Endothelial cell (in vitro differentiated cells): ENCODE data around the gene ERMP1. TPM values are rescaled to one million over a fixed set of nuclear protein-coding genes. Genes with fewer than 3 reads are reported as not detected.
A peak's percentile ranks its signal among the peaks of the same experiment; 100 is the strongest.

Source experiments
- DNase-seq: peaks from one replicate; pipeline ENCODE4 v3.0.0; 2021; ENCODE audit warnings: low spot score
- H3K27ac Mint-ChIP-seq: one replicate; pipeline ENCODE4 v1.8.0; 2021; ENCODE audit warnings: mixed read lengths, inconsistent platforms; ENCODE audit not compliant: unreplicated experiment
- H3K27me3 Mint-ChIP-seq: one replicate; pipeline ENCODE4 v1.8.0; 2021; ENCODE audit warnings: mild to moderate bottlenecking, moderate library complexity, mixed read lengths, inconsistent platforms; ENCODE audit not compliant: unreplicated experiment
- H3K36me3 Mint-ChIP-seq: one replicate; pipeline ENCODE4 v1.8.0; 2021; ENCODE audit warnings: mild to moderate bottlenecking, low read depth, mixed read lengths, inconsistent platforms; ENCODE audit not compliant: unreplicated experiment
- H3K4me1 Mint-ChIP-seq: one replicate; pipeline ENCODE4 v1.8.0; 2021; ENCODE audit warnings: mild to moderate bottlenecking, mixed read lengths, inconsistent platforms; ENCODE audit not compliant: unreplicated experiment
- H3K4me3 Mint-ChIP-seq: one replicate; pipeline ENCODE4 v1.8.0; 2021; ENCODE audit warnings: mild to moderate bottlenecking, mixed read lengths, inconsistent platforms; ENCODE audit not compliant: unreplicated experiment
- H3K9me3 Mint-ChIP-seq: one replicate; pipeline ENCODE4 v1.8.0; 2021; ENCODE audit warnings: mixed read lengths, inconsistent platforms; ENCODE audit not compliant: unreplicated experiment
- total RNA-seq: library from RNA; stranded (reverse); fragmentation: NEBNext Ultra II Directional; extraction: Animal tissue kit (Norgen Biotek cat#: 25700); gene quantifications from one replicate; pipeline ENCODE4 v1.2.1, GENCODE V29; 2021; ENCODE audit not compliant: unreplicated experiment
- TF ChIP-seq, protein P1 (sequence below): fragments of 200-600 bp; sonication (generic); IDR thresholded peaks from one replicate; pipeline ENCODE4 v1.5.0; 2021; ENCODE audit warnings: antibody characterized with exemption; ENCODE audit not compliant: unreplicated experiment

The ERMP1 gene
- total RNA-seq, 1 donor from 2014 or later: 13.4 TPM

DNA sequence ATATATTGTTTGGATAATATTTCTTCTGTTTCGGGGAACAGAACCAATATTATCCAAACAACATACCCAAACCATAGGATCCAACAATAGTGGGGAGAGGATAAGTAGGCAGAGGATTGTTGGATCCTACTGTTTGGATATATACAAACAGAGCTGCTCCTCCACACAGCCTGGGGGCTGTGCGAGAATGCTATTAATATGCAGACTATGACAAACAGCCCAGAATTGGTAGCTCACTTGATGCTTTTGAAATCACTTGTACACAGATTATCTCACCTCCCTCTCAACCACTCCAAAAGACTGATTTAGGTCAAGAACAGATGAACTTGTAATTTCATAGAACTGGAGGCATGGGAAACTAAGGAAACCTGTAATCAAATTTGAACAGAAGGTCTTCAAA is 33.4 kb upstream of the ERMP1 start:
- no peaks in the 10 kb centered on the region for H3K36me3 Mint-ChIP-seq
- H3K4me3 Mint-ChIP-seq: no peak overlapping the region
- no peak for DNase-seq
- no peak overlapping the region for H3K27ac Mint-ChIP-seq
- peaks cover 2% of the 10 kb centered on the region for H3K27me3 Mint-ChIP-seq
- TF ChIP-seq, protein P1, sequence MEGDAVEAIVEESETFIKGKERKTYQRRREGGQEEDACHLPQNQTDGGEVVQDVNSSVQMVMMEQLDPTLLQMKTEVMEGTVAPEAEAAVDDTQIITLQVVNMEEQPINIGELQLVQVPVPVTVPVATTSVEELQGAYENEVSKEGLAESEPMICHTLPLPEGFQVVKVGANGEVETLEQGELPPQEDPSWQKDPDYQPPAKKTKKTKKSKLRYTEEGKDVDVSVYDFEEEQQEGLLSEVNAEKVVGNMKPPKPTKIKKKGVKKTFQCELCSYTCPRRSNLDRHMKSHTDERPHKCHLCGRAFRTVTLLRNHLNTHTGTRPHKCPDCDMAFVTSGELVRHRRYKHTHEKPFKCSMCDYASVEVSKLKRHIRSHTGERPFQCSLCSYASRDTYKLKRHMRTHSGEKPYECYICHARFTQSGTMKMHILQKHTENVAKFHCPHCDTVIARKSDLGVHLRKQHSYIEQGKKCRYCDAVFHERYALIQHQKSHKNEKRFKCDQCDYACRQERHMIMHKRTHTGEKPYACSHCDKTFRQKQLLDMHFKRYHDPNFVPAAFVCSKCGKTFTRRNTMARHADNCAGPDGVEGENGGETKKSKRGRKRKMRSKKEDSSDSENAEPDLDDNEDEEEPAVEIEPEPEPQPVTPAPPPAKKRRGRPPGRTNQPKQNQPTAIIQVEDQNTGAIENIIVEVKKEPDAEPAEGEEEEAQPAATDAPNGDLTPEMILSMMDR: no peak
- H3K4me1 Mint-ChIP-seq: peaks cover 10% of the 10 kb centered on the region
- no peaks in the 10 kb centered on the region for H3K9me3 Mint-ChIP-seq

DNA sequence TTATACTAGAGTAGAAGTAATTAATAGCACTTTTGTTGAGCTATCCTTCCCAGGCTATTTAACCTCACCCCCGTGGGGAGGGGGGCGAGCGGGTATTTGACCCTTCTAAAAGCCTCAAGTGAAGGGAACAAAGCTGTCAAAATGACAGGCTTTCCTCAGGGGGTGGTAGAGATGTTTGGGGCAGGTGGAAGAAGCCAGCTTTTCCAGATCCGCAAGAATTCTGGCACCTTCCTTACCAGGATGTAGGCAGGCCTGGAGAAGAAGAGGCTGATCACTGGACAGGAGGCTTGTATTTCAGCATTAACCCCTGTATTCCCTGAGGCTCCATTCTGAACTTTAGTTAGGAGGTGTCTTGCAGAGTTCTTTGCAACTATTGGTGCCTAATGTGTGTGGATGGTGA is 31.5 kb upstream of the ERMP1 start:
- H3K27ac Mint-ChIP-seq: no peak overlapping the region

GRCh38 chr9:5863092-5863746 is 30.3 kb upstream of the ERMP1 start:
- Mint-ChIP-seq H3K27ac (no peak overlapping the region), H3K9me3 (no peaks in the 10 kb centered on the region), H3K36me3 (no peaks in the 10 kb centered on the region), H3K27me3 (peaks cover 2% of the 10 kb centered on the region), H3K4me1 (peaks cover 11% of the 10 kb centered on the region), H3K4me3 (no peak overlapping the region)
- DNase-seq: no peak
- TF ChIP-seq, protein P1: no peak

More for the DNA sequence above, 31.5 kb upstream of the ERMP1 start:
- TF ChIP-seq, protein P1: no peak
- Mint-ChIP-seq H3K4me1 (peaks cover 11% of the 10 kb centered on the region), H3K9me3 (no peaks in the 10 kb centered on the region), H3K36me3 (no peaks in the 10 kb centered on the region), H3K27me3 (peaks cover 2% of the 10 kb centered on the region), H3K4me3 (no peak overlapping the region)
- DNase-seq: no peak

GRCh38 chr9:5858833-5859232 is 25.9 kb upstream of the ERMP1 start:
- Mint-ChIP-seq H3K4me3 (no peak overlapping the region), H3K27ac (peak overlapping the region; percentile 80), H3K27me3 (no peaks in the 10 kb centered on the region), H3K36me3 (peaks cover 5% of the 10 kb centered on the region), H3K9me3 (no peaks in the 10 kb centered on the region), H3K4me1 (peaks cover 3% of the 10 kb centered on the region)
- TF ChIP-seq, protein P1: no peak
- DNase-seq: no peak

DNA sequence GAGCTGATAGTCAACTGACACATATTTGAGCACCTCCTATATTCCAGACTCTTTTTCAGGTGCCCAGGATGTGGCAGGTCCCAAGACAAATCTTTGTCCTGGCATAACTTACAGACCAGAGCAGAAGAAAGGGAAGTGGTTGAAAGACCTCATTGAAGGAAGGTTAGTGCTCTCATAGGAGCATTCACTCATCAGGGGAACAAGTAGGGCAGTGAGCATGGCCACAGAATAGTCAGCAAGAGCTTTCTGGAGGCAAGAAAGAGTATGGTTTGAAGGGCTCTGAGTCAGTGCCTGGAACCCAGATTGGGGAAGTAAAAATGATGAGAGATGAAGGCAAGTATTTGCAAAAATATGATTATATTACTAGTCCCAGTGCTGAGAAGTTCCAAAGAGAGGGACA is 25.0 kb upstream of the ERMP1 start:
- H3K27me3 Mint-ChIP-seq: no peaks in the 10 kb centered on the region
- H3K9me3 Mint-ChIP-seq: no peaks in the 10 kb centered on the region
- H3K4me3 Mint-ChIP-seq: no peak overlapping the region
- no peak overlapping the region for H3K27ac Mint-ChIP-seq
- no peak for DNase-seq
- peaks cover 10% of the 10 kb centered on the region for H3K4me1 Mint-ChIP-seq
- peaks cover 5% of the 10 kb centered on the region for H3K36me3 Mint-ChIP-seq
- TF ChIP-seq, protein P1: no peak
